ENCODE data around the gene ZNF816.
"Not testable (repeated sequence)": the region's sequence is repeated elsewhere in the genome, so short reads cannot be mapped to it uniquely, and the experiment has no call there.

ZNF816 gene

GRCh38 chr19:52961981-52962380, 700 bp downstream of the ZNF816 start:
- DNase-seq (ENCODE audit: low read depth in 4 of 4, low spot score in 1 of 4), result no peak

GRCh38 chr19:52959613-52960295, 2.9 kb downstream of the ZNF816 start:
- DNase-seq (ENCODE audit: low read depth in 4 of 4, low spot score in 1 of 4), result no peak

DNA sequence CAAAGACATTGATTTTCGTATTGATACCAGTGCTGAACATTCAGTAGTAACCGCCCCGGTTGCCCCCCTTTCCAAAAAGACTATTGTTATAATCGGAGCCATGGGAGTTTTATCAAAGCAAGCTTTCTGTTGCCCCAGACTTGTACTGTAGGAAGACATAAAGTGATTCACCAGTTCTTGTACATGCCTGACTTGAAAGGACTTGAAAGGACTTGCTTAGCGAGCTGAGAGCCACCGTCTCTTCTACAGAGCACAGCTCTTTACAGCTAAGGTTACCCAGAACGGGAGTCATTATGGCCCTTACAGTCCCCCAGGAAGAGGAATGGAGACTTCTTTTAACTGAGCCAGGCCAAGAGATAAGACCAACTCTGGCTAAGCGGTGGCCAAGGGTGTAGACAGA, 5.1 kb downstream of the ZNF816 start:
- no peak for DNase-seq (ENCODE audit: low read depth in 4 of 4, low spot score in 1 of 4)

GRCh38 chr19:52956917-52957316, 5.8 kb downstream of the ZNF816 start:
- no peak for DNase-seq (ENCODE audit: low read depth in 4 of 4, low spot score in 1 of 4)

DNA sequence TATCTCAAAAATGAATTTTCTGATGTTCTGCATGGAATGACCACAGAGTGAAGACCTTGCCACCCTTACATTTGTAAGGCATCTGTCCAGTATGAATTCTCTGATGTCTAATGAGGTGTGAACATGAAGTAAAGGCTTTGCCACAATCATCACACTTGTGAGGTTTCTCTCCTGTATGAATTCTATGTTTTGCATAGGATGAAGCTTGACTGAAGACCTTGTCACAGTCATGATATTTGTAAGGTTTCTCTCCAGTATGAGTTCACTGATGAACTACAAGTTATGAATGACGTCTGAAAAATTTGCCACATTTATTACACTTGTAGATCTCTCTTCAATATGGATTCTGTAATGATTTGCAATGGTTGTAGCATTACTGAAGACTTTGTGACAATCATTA, 13.3 kb downstream of the ZNF816 start:
- DNase-seq (ENCODE audit: low read depth in 4 of 4, low spot score in 1 of 4), result no peak

DNA sequence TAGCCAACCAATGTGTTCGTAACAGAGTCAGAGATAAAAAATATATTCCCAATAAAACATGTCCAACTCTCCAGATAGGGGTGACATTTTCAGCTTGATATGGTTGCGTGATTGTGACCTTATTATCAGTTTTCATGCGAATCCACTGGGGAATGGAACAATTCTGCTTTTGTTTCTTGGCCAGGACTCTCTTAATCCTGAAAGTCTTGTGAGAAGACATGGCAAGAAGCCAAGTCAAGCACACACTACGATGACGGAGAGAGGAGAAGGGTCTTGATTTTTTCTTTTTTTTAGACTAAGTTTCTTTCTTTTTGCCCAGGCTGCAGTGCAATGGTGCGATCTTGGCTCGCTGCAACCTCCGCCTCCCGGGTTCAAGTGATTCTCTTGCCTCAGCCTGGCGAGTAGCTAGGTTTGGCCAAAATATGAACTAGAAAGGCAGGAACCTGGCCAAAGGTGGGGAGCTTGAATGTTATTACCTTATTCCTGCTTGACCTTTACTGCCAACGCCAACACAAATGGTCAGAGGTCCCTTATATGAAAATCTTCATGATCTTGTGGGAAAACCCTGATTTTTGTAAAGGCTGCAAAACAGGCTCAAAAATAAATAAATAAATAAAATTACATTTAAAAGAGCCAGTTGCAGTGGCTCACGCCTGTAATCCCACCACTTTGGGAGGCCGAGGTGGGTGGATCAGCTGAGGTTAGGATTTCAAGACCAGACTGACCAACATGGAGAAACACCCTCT, 14.5 kb downstream of the ZNF816 start:
- no peak for DNase-seq (ENCODE audit: low read depth in 4 of 4, low spot score in 1 of 4)

DNA sequence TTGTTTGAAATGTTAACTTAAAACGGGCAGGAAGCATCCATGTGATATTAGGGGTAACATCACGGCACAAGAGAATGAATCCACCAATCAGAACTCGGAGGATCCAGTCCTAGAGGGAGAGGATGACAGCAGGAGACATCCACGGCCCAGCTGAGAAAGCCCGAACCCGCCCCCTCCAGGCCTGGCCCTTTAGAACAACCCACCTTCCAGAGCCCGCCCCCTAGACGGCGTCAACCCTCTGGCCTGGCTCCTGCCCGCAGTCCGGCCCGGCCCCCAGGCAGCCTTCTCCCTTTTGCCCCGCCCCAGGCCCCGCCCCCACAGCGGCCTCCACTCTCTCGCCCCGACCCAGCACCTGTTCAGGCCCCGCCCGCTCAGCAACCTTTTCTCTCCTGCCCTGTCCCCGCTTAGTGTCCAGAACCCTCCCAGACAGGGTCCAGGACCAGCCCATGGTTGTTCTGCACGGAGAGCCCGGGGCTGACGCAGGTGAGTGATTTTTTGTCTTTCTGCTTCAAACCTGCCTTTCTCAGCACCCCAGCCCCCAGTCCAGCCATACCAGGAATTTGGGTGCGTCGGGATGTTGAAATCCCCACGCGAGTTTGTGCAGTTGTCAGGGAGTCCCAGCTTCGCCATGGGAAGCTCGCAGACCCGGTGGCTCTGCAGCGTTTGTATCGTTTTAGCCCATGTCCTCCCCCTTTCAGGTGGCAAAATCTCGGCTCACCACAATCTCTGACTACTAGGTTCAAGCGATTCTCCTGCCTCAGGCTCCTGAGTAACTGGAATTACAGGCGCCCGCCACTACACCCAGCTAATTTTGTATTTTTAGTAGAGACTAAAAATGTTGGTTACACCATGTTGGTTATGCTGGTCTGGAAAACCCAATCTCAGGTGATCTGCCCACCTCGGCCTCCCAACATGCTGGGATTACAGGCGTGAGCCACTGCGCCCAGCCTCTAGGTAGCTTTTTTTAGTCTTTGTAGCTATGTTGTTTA, 16.1 kb downstream of the ZNF816 start:
- DNase-seq (ENCODE audit: low read depth in 4 of 4, low spot score in 1 of 4), result no peak

- no peak for DNase-seq (ENCODE audit: low read depth in 4 of 4, low spot score in 1 of 4)
Measured at GRCh38 chr19:52945652-52946321, 16.9 kb downstream of the ZNF816 start.

- not testable (repeated sequence) for DNase-seq (ENCODE audit: low read depth in 4 of 4, low spot score in 1 of 4)
Measured at GRCh38 chr19:52944703-52945493, 17.8 kb downstream of the ZNF816 start.

DNA sequence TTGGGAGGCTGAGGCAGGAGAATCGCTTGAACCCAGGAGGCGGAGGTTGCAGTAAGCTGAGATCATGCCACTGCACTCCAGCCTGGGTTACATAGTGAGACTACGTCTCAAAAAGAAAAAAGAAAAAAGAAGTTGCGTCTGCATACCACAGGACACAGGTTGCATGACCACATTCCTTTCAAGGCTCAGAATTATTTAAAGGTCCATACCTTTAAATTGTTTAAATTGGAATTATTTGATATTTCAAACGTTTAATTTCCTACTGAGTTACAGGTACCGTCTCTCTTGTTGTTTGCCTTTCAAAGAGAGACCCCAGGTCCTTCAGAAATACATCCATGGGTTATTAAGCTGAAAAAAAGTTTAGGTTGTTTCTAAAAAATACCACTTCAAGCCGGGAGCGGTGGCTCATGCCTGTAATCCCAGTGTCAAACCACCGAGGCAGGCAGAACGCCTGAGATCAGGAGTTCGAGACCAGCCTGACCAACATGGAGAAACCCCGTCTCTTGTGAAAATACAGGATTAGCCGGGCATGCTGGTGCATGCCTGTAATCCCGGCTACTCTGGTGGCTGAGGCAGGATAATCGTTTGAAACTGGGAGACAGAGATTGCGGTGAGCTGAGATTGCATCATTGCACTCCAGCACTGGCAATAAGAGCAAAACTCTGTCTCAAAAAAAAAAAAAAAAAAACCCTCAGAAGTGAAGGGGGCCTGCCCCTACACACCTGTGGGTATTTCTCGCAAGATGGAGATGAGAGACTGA, 18.6 kb downstream of the ZNF816 start:
- DNase-seq (ENCODE audit: low read depth in 4 of 4, low spot score in 1 of 4), result no peak

DNA sequence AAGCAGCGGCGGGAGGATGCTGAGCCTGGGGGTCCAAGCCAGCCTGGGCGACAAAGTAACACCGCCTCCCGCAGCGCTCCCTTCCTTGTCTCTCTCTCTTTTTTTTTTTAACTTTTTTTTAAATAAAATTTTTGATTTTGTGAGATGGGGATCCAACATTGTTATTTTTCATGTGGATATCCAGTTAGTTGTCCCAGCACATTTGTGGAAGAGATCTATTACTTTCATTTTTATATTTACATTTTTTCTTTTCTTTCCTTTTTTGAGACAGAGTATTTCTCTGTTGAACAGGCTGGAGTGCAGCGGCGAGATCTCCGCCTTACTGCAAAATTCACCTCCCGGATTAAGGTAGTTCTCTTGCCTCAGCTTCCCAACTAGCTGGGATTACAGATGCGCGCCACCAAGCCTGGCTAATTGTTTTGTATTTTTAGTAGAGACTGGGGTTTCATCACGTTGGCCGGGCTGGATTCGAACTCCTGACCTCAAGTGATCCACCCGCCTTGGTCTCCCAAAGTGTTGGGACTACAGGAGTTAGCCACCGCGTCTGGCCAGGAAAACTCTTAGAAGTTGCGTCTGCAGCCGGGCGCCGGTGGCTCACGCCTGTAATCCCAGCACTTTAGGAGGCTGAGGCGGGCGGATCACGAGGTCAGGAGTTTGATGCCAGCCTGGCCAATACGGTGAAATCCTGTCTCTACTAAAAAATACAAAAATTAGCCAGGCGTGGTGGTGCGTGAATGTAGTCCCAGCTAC, 19.4 kb downstream of the ZNF816 start:
- DNase-seq (ENCODE audit: low read depth in 4 of 4, low spot score in 1 of 4), result no peak

DNA sequence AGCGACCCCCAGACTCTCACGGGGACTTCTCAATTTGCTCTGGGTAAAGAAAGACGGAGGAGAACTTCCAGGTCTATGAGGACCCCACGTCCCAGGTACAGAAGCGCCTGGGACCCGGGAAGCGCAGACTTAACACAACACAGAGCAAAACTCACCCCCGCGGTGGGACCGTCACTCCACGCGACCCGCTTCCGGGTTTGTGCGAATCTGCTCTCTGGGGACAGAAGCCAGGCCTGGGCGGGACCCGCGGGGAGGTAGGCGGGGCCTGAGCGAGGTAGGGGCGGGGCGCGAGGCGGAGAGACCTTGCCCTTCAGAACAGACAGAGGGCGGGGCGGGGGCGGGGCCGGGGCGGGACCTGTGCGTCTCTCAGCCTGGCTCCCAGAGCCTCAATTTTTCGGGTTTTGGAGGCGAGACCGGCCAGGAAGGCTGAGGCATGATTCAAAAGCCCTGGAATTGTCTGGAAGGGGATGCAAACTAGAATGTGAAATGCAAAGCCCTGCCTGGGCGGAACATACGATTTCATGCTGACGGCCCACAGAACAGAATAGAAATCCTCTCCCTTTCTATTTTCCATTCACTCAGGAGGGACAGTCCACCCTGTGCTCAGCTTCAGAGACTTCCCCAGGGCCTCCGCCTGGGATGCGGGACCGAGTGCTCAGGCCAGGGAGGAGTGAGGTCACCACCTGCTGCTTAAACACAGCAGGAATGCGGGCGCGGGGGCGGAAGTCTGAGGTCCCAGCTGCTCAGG, 20.1 kb downstream of the ZNF816 start:
- peak; percentile 73 to 88 (median 87) for DNase-seq (ENCODE audit: low read depth in 4 of 4, low spot score in 1 of 4)

GRCh38 chr19:52941941-52942385, 20.7 kb downstream of the ZNF816 start:
- DNase-seq (ENCODE audit: low read depth in 4 of 4, low spot score in 1 of 4), result no peak

DNA sequence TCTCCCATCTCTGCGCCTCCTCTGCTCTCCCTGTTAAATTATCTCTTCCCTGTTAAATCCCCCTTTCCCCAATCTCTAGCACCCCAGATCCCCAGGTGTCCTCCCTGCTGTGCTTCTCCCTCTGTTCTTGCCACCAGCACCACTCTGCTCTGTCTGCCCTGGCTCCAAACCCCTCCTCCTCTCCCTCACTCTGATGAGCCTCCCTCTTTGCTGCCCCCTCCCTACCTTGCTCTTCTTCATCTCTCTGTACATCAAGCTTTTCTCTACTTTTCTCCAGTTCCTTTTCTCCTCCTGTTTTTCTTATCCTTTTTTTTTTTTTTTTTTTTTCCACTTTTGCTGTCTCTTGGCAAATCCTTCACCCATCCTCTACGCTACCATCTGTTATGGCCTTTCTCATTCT, 21.2 kb downstream of the ZNF816 start:
- not testable (repeated sequence) for DNase-seq (ENCODE audit: low read depth in 4 of 4, low spot score in 1 of 4)

- DNase-seq (ENCODE audit: low read depth in 4 of 4, low spot score in 1 of 4), result not testable (repeated sequence)
Measured at GRCh38 chr19:52940905-52941304, 21.8 kb downstream of the ZNF816 start.

GRCh38 chr19:52938761-52939160, 23.9 kb downstream of the ZNF816 start:
- DNase-seq (ENCODE audit: low read depth in 4 of 4, low spot score in 1 of 4), result no peak

- no peak for DNase-seq (ENCODE audit: low read depth in 4 of 4, low spot score in 1 of 4)
Measured at GRCh38 chr19:52936954-52937325, 25.7 kb downstream of the ZNF816 start.

Data from stimulated activated CD4-positive, alpha-beta T cell treated with anti-CD3 and anti-CD28 coated beads, Interleukin-1b, Interleukin-23, amount 100 ng/mL, for 24 hours (primary cell).